ENCODE measurements around the gene KCNJ11.

DNA sequence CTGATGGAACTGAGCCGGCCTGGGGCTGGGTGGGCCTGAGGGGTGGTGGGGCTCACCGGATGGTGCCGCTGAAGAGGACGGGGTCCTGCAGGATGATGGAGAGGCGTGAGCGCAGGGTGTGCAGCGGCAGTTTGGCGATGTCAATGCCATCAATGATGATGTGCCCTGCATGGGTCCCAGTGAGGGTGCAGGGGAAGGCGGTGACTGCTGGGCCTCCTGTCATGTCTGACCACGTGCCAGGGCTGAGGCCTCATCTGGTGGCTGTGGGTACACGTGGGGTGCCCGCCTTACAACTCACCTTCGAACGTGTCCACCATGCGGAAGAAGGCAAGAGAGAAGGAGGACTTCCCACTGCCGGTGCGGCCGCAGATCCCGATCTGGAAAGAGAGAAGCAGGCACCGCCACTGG, 7.1 kb upstream of the KCNJ11 start:
- TF ChIP-seq CTCF (IDR thresholded peaks at IDR 0.05) = no peak
- no peak for TF ChIP-seq POLR2A (IDR thresholded peaks at IDR 0.05)
